ENCODE data around the gene OSBPL2. TPM values are rescaled to one million over a fixed set of nuclear protein-coding genes. Genes with fewer than 3 reads are reported as not detected.

Gene OSBPL2
- total RNA-seq, 1 donor from 2014 or later: 28.4 TPM

GRCh38 chr20:62241506-62241905, 3.2 kb downstream of the OSBPL2 start:
- Mint-ChIP-seq H3K27me3 (ENCODE audit: insufficient read depth, low read depth) (peaks cover 2% of the 10 kb centered on the region), H3K4me3 (peak overlapping the region; percentile 38), H3K36me3 (peaks cover 8% of the 10 kb centered on the region), H3K9me3 (no peaks in the 10 kb centered on the region), H3K4me1 (peaks cover 32% of the 10 kb centered on the region), H3K27ac (no peak overlapping the region)
- Histone ChIP-seq H4K20me1 (ENCODE audit: low read depth) (peaks cover 79% of the 10 kb centered on the region), H3K36me3 (no peaks in the 10 kb centered on the region), H3K4me3 (no peak overlapping the region), H2AFZ (replicated peaks) (no peak overlapping the region), H3K9me3 (ENCODE audit: low read depth) (no peaks in the 10 kb centered on the region), H3K27ac (no peak overlapping the region), H3K9ac (no peak overlapping the region), H3F3A (ENCODE audit: low read depth) (peaks cover 12% of the 10 kb centered on the region), H3K79me2 (ENCODE audit: low read depth) (peaks cover 79% of the 10 kb centered on the region), H3K27me3 (no peaks in the 10 kb centered on the region), H3K4me2 (no peak overlapping the region), H3K4me1 (peaks cover 17% of the 10 kb centered on the region)
- no peak for DNase-seq (ENCODE audit: low spot score)
- TF ChIP-seq CTCF (IDR thresholded peaks at IDR 0.05) (no peak), EZH2 (IDR thresholded peaks at IDR 0.05) (no peak), EZH2phosphoT487 (IDR thresholded peaks at IDR 0.05) (no peak)

- H3K4me2 ChIP-seq: no peak overlapping the region
- no peaks in the 10 kb centered on the region for H3K27me3 ChIP-seq
- H3K4me1 ChIP-seq: peaks cover 12% of the 10 kb centered on the region
- Mint-ChIP-seq H3K27me3 (ENCODE audit: insufficient read depth, low read depth) (no peaks in the 10 kb centered on the region), H3K4me1 (peaks cover 30% of the 10 kb centered on the region), H3K4me3 (peak overlapping the region; percentile 39), H3K9me3 (no peaks in the 10 kb centered on the region), H3K36me3 (peaks cover 8% of the 10 kb centered on the region), H3K27ac (no peak overlapping the region)
- TF ChIP-seq EZH2 (IDR thresholded peaks at IDR 0.05): no peak
- TF ChIP-seq EZH2phosphoT487 (IDR thresholded peaks at IDR 0.05): no peak
- TF ChIP-seq CTCF (IDR thresholded peaks at IDR 0.05): no peak
- no peak overlapping the region for H3K4me3 ChIP-seq
- H3K27ac ChIP-seq: no peak overlapping the region
- H4K20me1 ChIP-seq (ENCODE audit: low read depth): peaks cover 86% of the 10 kb centered on the region
- DNase-seq (ENCODE audit: low spot score): no peak
- H3F3A ChIP-seq (ENCODE audit: low read depth): peaks cover 7% of the 10 kb centered on the region
- H3K79me2 ChIP-seq (ENCODE audit: low read depth): peaks cover 86% of the 10 kb centered on the region
- no peaks in the 10 kb centered on the region for H3K36me3 ChIP-seq
- no peaks in the 10 kb centered on the region for H3K9me3 ChIP-seq (ENCODE audit: low read depth)
- no peak overlapping the region for H3K9ac ChIP-seq
- H2AFZ ChIP-seq (replicated peaks): no peak overlapping the region
These were observed 3.9 kb downstream of the OSBPL2 start for GRCh38 chr20:62242176-62242575.

GRCh38 chr20:62243106-62243505, 4.8 kb downstream of the OSBPL2 start:
- peaks cover 4% of the 10 kb centered on the region for H3K4me1 ChIP-seq

More at GRCh38 chr20:62243106-62243505, 4.8 kb downstream of the OSBPL2 start:
- Histone ChIP-seq H4K20me1 (ENCODE audit: low read depth) (peaks cover 95% of the 10 kb centered on the region), H2AFZ (replicated peaks) (no peak overlapping the region), H3K9ac (no peak overlapping the region), H3K79me2 (ENCODE audit: low read depth) (peaks cover 93% of the 10 kb centered on the region), H3K27ac (no peak overlapping the region), H3K9me3 (ENCODE audit: low read depth) (no peaks in the 10 kb centered on the region), H3K36me3 (no peaks in the 10 kb centered on the region), H3F3A (ENCODE audit: low read depth) (no peaks in the 10 kb centered on the region), H3K27me3 (no peaks in the 10 kb centered on the region), H3K4me3 (no peak overlapping the region), H3K4me2 (no peak overlapping the region)
- Mint-ChIP-seq H3K4me3 (peak overlapping the region; percentile 7), H3K27me3 (ENCODE audit: insufficient read depth, low read depth) (no peaks in the 10 kb centered on the region), H3K27ac (no peak overlapping the region), H3K4me1 (peaks cover 23% of the 10 kb centered on the region), H3K36me3 (peaks cover 8% of the 10 kb centered on the region), H3K9me3 (no peaks in the 10 kb centered on the region)
- TF ChIP-seq EZH2phosphoT487 (IDR thresholded peaks at IDR 0.05): no peak
- no peak for TF ChIP-seq EZH2 (IDR thresholded peaks at IDR 0.05)
- no peak for TF ChIP-seq CTCF (IDR thresholded peaks at IDR 0.05)
- DNase-seq (ENCODE audit: low spot score): no peak

Measured in neural progenitor cell (in vitro differentiated cells).